Measurements from ENCODE around the gene EDN2. TPM values are rescaled to one million over a fixed set of nuclear protein-coding genes. Genes with fewer than 3 reads are reported as not detected.

Gene EDN2
- total and polyA plus RNA-seq, 9 donors = 0.20 to 24.8 (median 0.36) TPM; not detected in 4

- Histone ChIP-seq H3K36me3 (no peaks in the 10 kb centered on the region), H3K27ac (no peak overlapping the region), H3K4me1 (ENCODE audit: insufficient read depth) (no peaks in the 10 kb centered on the region), H3K27me3 (no peaks in the 10 kb centered on the region), H3K9me3 (no peaks in the 10 kb centered on the region), H3K4me3 (no peak overlapping the region)
- 84 to 93% (median 85%) methylated on average over 6 of the region's 6 CpGs for WGBS, 3 donors
- no peak for DNase-seq
- intact Hi-C loops (cut with DNase I) = no loop called here
- TF ChIP-seq POLR2A (IDR thresholded peaks at IDR 0.05) = no peak
- no peak for TF ChIP-seq CTCF (IDR thresholded peaks at IDR 0.05)
- TF ChIP-seq EP300 (IDR thresholded peaks at IDR 0.05) = no peak
Observed at GRCh38 chr1:41507836-41508235, 23.4 kb upstream of the EDN2 start.

GRCh38 chr1:41507110-41507720, 22.7 kb upstream of the EDN2 start:
- Histone ChIP-seq H3K36me3 (no peaks in the 10 kb centered on the region), H3K27me3 (no peaks in the 10 kb centered on the region), H3K4me1 (ENCODE audit: insufficient read depth) (no peaks in the 10 kb centered on the region), H3K9me3 (no peaks in the 10 kb centered on the region), H3K27ac (no peak overlapping the region), H3K4me3 (no peak overlapping the region)
- no peak for TF ChIP-seq EP300 (IDR thresholded peaks at IDR 0.05)
- no peak for TF ChIP-seq CTCF (IDR thresholded peaks at IDR 0.05)
- no peak for TF ChIP-seq POLR2A (IDR thresholded peaks at IDR 0.05)
- WGBS, 3 donors = 66 to 67% (median 66%) methylated on average over 13 of the region's 13 CpGs
- intact Hi-C loops (cut with DNase I) = no loop called here
- no peak for DNase-seq

DNA sequence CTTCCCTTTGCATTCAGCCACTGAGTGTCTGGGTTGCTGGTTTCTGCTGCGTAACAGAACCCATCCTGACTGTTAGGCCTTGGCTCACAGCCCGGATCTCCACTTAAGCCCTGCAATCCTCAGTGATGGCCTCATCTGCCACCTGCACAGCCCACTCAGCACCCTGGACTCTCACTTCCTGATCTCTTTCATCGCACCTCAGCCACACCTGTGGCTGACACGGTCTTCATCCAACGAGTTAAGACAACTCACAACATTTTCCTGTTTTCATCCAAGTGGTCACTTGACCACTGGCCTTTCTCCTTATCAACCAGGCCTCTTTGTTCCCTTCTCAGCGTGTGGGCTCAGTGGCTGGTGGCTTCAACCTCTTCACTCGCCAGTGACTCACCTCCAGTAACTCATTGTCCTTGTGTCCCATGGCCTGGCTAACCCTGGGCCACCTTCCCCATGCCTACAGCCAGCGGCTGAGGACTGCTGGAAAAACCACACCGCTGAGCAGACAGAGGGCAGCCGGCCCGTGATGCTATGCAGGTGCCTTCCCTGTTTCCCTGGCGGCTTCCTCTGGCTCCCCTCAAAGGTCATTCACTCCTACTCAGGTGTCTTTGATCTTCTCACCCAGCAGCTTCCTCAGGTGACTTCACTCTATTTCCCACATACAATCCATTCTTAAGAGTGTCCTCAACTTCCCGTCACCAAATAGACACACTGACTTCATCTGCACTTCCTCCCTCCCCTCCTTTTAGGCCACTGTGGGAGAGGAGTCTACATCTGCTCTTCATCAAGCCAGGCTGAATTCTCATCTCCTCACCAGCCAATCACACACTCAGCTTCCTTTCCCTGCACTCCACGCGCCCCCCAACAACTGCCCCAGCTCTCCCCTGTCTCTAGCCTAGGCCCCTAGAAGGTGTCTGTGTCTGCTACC, 19.9 kb upstream of the EDN2 start:
- Histone ChIP-seq H3K27me3 (no peaks in the 10 kb centered on the region), H3K9me3 (no peaks in the 10 kb centered on the region), H3K36me3 (no peaks in the 10 kb centered on the region), H3K27ac (no peak overlapping the region), H3K4me1 (ENCODE audit: insufficient read depth) (no peaks in the 10 kb centered on the region), H3K4me3 (no peak overlapping the region)
- no peak for TF ChIP-seq POLR2A (IDR thresholded peaks at IDR 0.05)
- TF ChIP-seq CTCF (IDR thresholded peaks at IDR 0.05) = no peak
- no peak for TF ChIP-seq EP300 (IDR thresholded peaks at IDR 0.05)
- DNase-seq = no peak
- 86 to 90% (median 89%) methylated on average over 15 of the region's 15 CpGs for WGBS, 3 donors
- intact Hi-C loops (cut with DNase I) = no loop called here

GRCh38 chr1:41503538-41504113, 19.1 kb upstream of the EDN2 start:
- no peaks in the 10 kb centered on the region for H3K27me3 ChIP-seq
- H3K4me1 ChIP-seq (ENCODE audit: insufficient read depth) = peaks cover 1% of the 10 kb centered on the region
- H3K36me3 ChIP-seq = no peaks in the 10 kb centered on the region
- H3K9me3 ChIP-seq = no peaks in the 10 kb centered on the region
- no peak overlapping the region for H3K27ac ChIP-seq
- no peak overlapping the region for H3K4me3 ChIP-seq
- intact Hi-C loops (cut with DNase I) = no loop called here
- no peak for DNase-seq
- WGBS, 3 donors = 76 to 85% (median 82%) methylated on average over 11 of the region's 11 CpGs
- no peak for TF ChIP-seq POLR2A (IDR thresholded peaks at IDR 0.05)
- no peak for TF ChIP-seq EP300 (IDR thresholded peaks at IDR 0.05)
- TF ChIP-seq CTCF (IDR thresholded peaks at IDR 0.05) = no peak

Measured in ovary (tissue), 9 donors.